C4-2B (cell line): ENCODE results near the gene RASGEF1C.

Experiments used
- H3K27ac ChIP-seq: fragments of 450-650 bp; 2 replicates; pipeline ENCODE4 v1.5.1; 2017
- CTCF ChIP-seq: fragments of 450-650 bp; conservative IDR thresholded peaks from 2 replicates; pipeline ENCODE4 v1.5.1; 2017; ENCODE audit warnings: mild to moderate bottlenecking
- ZFX ChIP-seq: fragments of 450-650 bp; IDR thresholded peaks from 2 replicates; pipeline ENCODE4 v1.6.1; 2017

Gene RASGEF1C

GRCh38 chr5:180107005-180107404, 102.0 kb downstream of the RASGEF1C start:
- H3K27ac ChIP-seq, result no peak overlapping the region
- TF ChIP-seq CTCF, result no peak
- TF ChIP-seq ZFX, result no peak

GRCh38 chr5:180105827-180106312, 103.1 kb downstream of the RASGEF1C start:
- H3K27ac ChIP-seq, result no peak overlapping the region
- TF ChIP-seq ZFX, result no peak
- TF ChIP-seq CTCF, result no peak

GRCh38 chr5:180104168-180104530, 104.9 kb downstream of the RASGEF1C start:
- H3K27ac ChIP-seq, result no peak overlapping the region

GRCh38 chr5:180103487-180104167, 105.4 kb downstream of the RASGEF1C start:
- no peak overlapping the region for H3K27ac ChIP-seq
- TF ChIP-seq ZFX (no peak), CTCF (no peak)

More at GRCh38 chr5:180104168-180104530, 104.9 kb downstream of the RASGEF1C start:
- TF ChIP-seq ZFX (no peak), CTCF (no peak)

GRCh38 chr5:180102636-180103035, 106.4 kb downstream of the RASGEF1C start:
- H3K27ac ChIP-seq, result no peak overlapping the region
- TF ChIP-seq ZFX, result no peak
- no peak for TF ChIP-seq CTCF

GRCh38 chr5:180101451-180102105, 107.4 kb downstream of the RASGEF1C start:
- TF ChIP-seq ZFX (no peak), CTCF (no peak)
- no peak overlapping the region for H3K27ac ChIP-seq
